ENCODE measurements around the gene ZNF487. TPM values are rescaled to one million over a fixed set of nuclear protein-coding genes. Genes with fewer than 3 reads are reported as not detected.

ZNF487 gene
- total and polyA plus RNA-seq, 2 of the 13 experiments (the other 11 are each of a cell fraction or from before 2014, with no cell fraction given), result 7.4 to 8.8 TPM

GRCh38 chr10:43471935-43472720 lies 35.2 kb downstream of the ZNF487 start:
- TF ChIP-seq, protein P1, sequence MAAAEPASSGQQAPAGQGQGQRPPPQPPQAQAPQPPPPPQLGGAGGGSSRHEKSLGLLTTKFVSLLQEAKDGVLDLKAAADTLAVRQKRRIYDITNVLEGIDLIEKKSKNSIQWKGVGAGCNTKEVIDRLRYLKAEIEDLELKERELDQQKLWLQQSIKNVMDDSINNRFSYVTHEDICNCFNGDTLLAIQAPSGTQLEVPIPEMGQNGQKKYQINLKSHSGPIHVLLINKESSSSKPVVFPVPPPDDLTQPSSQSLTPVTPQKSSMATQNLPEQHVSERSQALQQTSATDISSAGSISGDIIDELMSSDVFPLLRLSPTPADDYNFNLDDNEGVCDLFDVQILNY (CRISPR knock-in tag; conservative IDR thresholded peaks at IDR 0.05), result no peak
- TF ChIP-seq, protein P2, sequence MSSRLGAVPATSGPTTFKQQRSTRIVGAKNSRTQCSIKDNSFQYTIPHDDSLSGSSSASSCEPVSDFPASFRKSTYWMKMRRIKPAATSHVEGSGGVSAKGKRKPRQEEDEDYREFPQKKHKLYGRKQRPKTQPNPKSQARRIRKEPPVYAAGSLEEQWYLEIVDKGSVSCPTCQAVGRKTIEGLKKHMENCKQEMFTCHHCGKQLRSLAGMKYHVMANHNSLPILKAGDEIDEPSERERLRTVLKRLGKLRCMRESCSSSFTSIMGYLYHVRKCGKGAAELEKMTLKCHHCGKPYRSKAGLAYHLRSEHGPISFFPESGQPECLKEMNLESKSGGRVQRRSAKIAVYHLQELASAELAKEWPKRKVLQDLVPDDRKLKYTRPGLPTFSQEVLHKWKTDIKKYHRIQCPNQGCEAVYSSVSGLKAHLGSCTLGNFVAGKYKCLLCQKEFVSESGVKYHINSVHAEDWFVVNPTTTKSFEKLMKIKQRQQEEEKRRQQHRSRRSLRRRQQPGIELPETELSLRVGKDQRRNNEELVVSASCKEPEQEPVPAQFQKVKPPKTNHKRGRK (CRISPR knock-in tag; IDR thresholded peaks at IDR 0.05), result no peak
- TF ChIP-seq SIX4 (CRISPR knock-in tag; IDR thresholded peaks at IDR 0.05), result no peak
- TF ChIP-seq, protein P3, sequence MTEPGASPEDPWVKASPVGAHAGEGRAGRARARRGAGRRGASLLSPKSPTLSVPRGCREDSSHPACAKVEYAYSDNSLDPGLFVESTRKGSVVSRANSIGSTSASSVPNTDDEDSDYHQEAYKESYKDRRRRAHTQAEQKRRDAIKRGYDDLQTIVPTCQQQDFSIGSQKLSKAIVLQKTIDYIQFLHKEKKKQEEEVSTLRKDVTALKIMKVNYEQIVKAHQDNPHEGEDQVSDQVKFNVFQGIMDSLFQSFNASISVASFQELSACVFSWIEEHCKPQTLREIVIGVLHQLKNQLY (CRISPR knock-in tag; IDR thresholded peaks at IDR 0.05), result no peak
- no peak for TF ChIP-seq NFAT5 (CRISPR knock-in tag; IDR thresholded peaks at IDR 0.05)
- no peak for TF ChIP-seq ZFP91 (CRISPR knock-in tag; IDR thresholded peaks at IDR 0.05; ENCODE audit: borderline replicate concordance)
- no peak for TF ChIP-seq MYPOP (CRISPR knock-in tag; IDR thresholded peaks at IDR 0.05)
- TF ChIP-seq ZKSCAN5 (CRISPR knock-in tag; IDR thresholded peaks at IDR 0.05), result no peak
- no peak for TF ChIP-seq ZNF772 (CRISPR knock-in tag; IDR thresholded peaks at IDR 0.05)
- no peak for TF ChIP-seq ZNF562 (CRISPR knock-in tag; IDR thresholded peaks at IDR 0.05; ENCODE audit: borderline replicate concordance)
- no peaks in the 10 kb centered on the region for H3K36me3 ChIP-seq (replicated peaks in 1 of 2; ENCODE audit: control insufficient read depth in 1 of 2, insufficient read depth in 2 of 2, low read length in 2 of 2)
- POLR2A ChIA-PET, result no interaction called here
- H4K20me1 ChIP-seq (ENCODE audit: insufficient read depth, low read length), result no peaks in the 10 kb centered on the region
- no peak overlapping the region for H2AFZ ChIP-seq (ENCODE audit: low read length)
- CTCF ChIA-PET (ENCODE audit: low intra/inter-chr PET ratio, low total read pairs), result no interaction called here
- no TSS peak for BruUV-seq (replicated peaks)
- ATAC-seq, result no peak
- no peaks in the 10 kb centered on the region for H3K9me3 ChIP-seq (ENCODE audit: low read length)
- intact Hi-C loops (cut with micrococcal nuclease; ENCODE audit: unreplicated experiment) (no loop called here), in situ Hi-C loops (cut with HindIII; ENCODE audit: extremely low pct_ligation_motif_present, low pct_unique_long_range_greater_than_20kb) (no loop called here)
- no peak for DNase-seq (ENCODE audit: low spot score)
- 53% methylated on average over 3 of the region's 3 CpGs for WGBS (ENCODE audit: low lambda C conversion rate)
- no peaks in the 10 kb centered on the region for H3K79me2 ChIP-seq (ENCODE audit: insufficient read depth, low read length)
- H3K4me1 ChIP-seq (ENCODE audit: insufficient read depth, low read length), result no peaks in the 10 kb centered on the region
- no peak overlapping the region for H3K9ac ChIP-seq (ENCODE audit: insufficient read depth, low read depth, low read length)
- H3K4me2 ChIP-seq (ENCODE audit: low read depth, low read length), result no peak overlapping the region
- no peak for FAIRE-seq
- H3K27me3 ChIP-seq (ENCODE audit: control insufficient read depth in 1 of 2, insufficient read depth in 2 of 2, low read length in 2 of 2), result no peaks in the 10 kb centered on the region
- H3K27ac ChIP-seq (ENCODE audit: extremely low read length, insufficient read depth, low read length), result no peak overlapping the region
- H3K4me3 ChIP-seq (replicated peaks in 1 of 3; ENCODE audit: insufficient read depth in 1 of 3, low read depth in 2 of 3, low read length in 3 of 3), result no peak overlapping the region

Measured in HepG2 (cell line).